DMS153 treated with DMSO at 0.1 percent for 48 hours (cell line): ENCODE results near the gene APEX2.
"Not testable (repeated sequence)": the region's sequence is repeated elsewhere in the genome, so short reads cannot be mapped to it uniquely, and the experiment has no call there.

Experiments
- DNase-seq: peaks from one replicate; lab custom pipeline; 2025; ENCODE audit not compliant: unreplicated experiment; lab: John Stamatoyannopoulos, UW

Gene APEX2

GRCh38 chrX:54999717-55000598 is at the start of gene APEX2:
Gene APEX2, plus strand, starts transcription at chrX:55000363. Its CDS starts 60 bp downstream, at chrX:55000423.
- peak; percentile 66 for DNase-seq

GRCh38 chrX:54950730-54951375 is 49.3 kb upstream of the APEX2 start:
- DNase-seq, result peak; percentile 42

- no peak for DNase-seq
Observed at GRCh38 chrX:54961750-54962149, 38.4 kb upstream of the APEX2 start.

GRCh38 chrX:54964766-54965497 is 35.2 kb upstream of the APEX2 start:
- no peak for DNase-seq

- no peak for DNase-seq
Observed at GRCh38 chrX:54977387-54977786, 22.8 kb upstream of the APEX2 start.

GRCh38 chrX:54978448-54978847 is 21.7 kb upstream of the APEX2 start:
- no peak for DNase-seq

GRCh38 chrX:54979432-54979831 is 20.7 kb upstream of the APEX2 start:
- no peak for DNase-seq

GRCh38 chrX:54980334-54980733 is 19.8 kb upstream of the APEX2 start:
- DNase-seq, result no peak

GRCh38 chrX:54983306-54983705 is 16.9 kb upstream of the APEX2 start:
- not testable (repeated sequence) for DNase-seq

- DNase-seq, result no peak
Observed at GRCh38 chrX:54991706-54992105, 8.5 kb upstream of the APEX2 start.

GRCh38 chrX:54992911-54993622 is 7.1 kb upstream of the APEX2 start:
- no peak for DNase-seq

GRCh38 chrX:54994099-54994498 is 6.1 kb upstream of the APEX2 start, which contains the start of gene PFKFB1:
Gene PFKFB1, minus strand, starts transcription at chrX:54994188. Its CDS starts 181 bp downstream, at chrX:54994007.
- DNase-seq, result no peak

GRCh38 chrX:54994668-54995351 is 5.4 kb upstream of the APEX2 start:
- DNase-seq, result no peak

- no peak for DNase-seq
Observed at GRCh38 chrX:54995621-54996020, 4.5 kb upstream of the APEX2 start.

GRCh38 chrX:55004231-55004630 is 4.1 kb downstream of the APEX2 start:
- no peak for DNase-seq

GRCh38 chrX:55005256-55005655 is 5.1 kb downstream of the APEX2 start:
- no peak for DNase-seq

GRCh38 chrX:55006827-55007621 is 6.9 kb downstream of the APEX2 start:
- no peak for DNase-seq

GRCh38 chrX:55007656-55008055 is 7.5 kb downstream of the APEX2 start:
- no peak for DNase-seq

GRCh38 chrX:55008571-55009358 is 8.6 kb downstream of the APEX2 start:
- no peak for DNase-seq
